Thoracic aorta (tissue), 2 donors: Measurements from ENCODE around the gene HNRNPA2B1. TPM values are rescaled to one million over a fixed set of nuclear protein-coding genes. Genes with fewer than 3 reads are reported as not detected.

Experiments used
- ATAC-seq: fragments of 150-250 bp; one replicate; pipeline ENCODE4 v1.8.0; 2017; ENCODE audit warnings: low read depth; ENCODE audit not compliant: insufficient number of reproducible peaks, low FRiP score
- DNase-seq: peaks from one replicate; pipeline ENCODE4 v3.0.0-alpha.2; 2020; ENCODE audit warnings: low spot score
- H3K27ac ChIP-seq, 2 donors: fragments of 200-600 bp; sonication (generic); 1 replicate in 1 of 2; 2 replicates in 1 of 2; pipeline ENCODE4 v1.5.1; 2016; ENCODE audit warnings: mild to moderate bottlenecking in 2 of 2, moderate library complexity in 2 of 2
- H3K27me3 ChIP-seq: fragments of 200-600 bp; sonication (generic); replicated peaks from 2 replicates; pipeline ENCODE4 v1.6.0; 2016; ENCODE audit warnings: mild to moderate bottlenecking; ENCODE audit not compliant: insufficient read depth
- H3K36me3 ChIP-seq: fragments of 200-600 bp; sonication (generic); one replicate; pipeline ENCODE4 v1.5.1; 2016
- H3K4me1 ChIP-seq, 2 donors: fragments of 200-600 bp; sonication (generic); 1 replicate in 1 of 2; 2 replicates in 1 of 2; pipeline versions ENCODE4 v1.5.1 to v1.6.0; 2016; ENCODE audit warnings: low read depth in 2 of 2, mild to moderate bottlenecking in 1 of 2; ENCODE audit not compliant: control insufficient read depth in 1 of 2
- H3K4me3 ChIP-seq: fragments of 200-600 bp; sonication (generic); 2 replicates; pipeline ENCODE4 v1.5.1; 2016; ENCODE audit warnings: mild to moderate bottlenecking
- H3K9me3 ChIP-seq: fragments of 200-600 bp; sonication (generic); 2 replicates; pipeline ENCODE4 v1.5.1; 2016
- CTCF ChIP-seq: fragments of 200-600 bp; sonication (generic); IDR thresholded peaks from one replicate; pipeline ENCODE4 v1.5.1; 2019; ENCODE audit warnings: antibody characterized with exemption
- total RNA-seq, 2 donors: library from RNA; depleted of rRNA; stranded (reverse); fragments of >200 nt; gene quantifications; one replicate each; pipeline versions ENCODE4 v1.1.0 to v1.2.3, GENCODE V29; 2016

Gene HNRNPA2B1
- total RNA-seq, 2 donors from 2014 or later: 142 to 204 TPM

GRCh38 chr7:26201247-26202018 is 887 bp upstream of the HNRNPA2B1 start, which contains the start of gene CBX3:
TSS of gene CBX3 (plus strand) at chr7:26201745. CDS start at chr7:26202999, 1,254 bp downstream.
- no peaks in the 10 kb centered on the region for H3K27me3 ChIP-seq
- peak; percentile 34 for DNase-seq
- H3K4me1 ChIP-seq: peaks cover 36 to 41% of the 10 kb centered on the region in 2 donors
- peak within 1 kb of the TSS; percentile 100 for H3K27ac ChIP-seq
- H3K36me3 ChIP-seq: peaks cover 9% of the 10 kb centered on the region
- peak within 1 kb of the TSS; percentile 98 for H3K4me3 ChIP-seq
- H3K9me3 ChIP-seq: no peaks in the 10 kb centered on the region
- no peak for TF ChIP-seq CTCF
- peak; percentile 58 for ATAC-seq

GRCh38 chr7:26200038-26200443 is 505 bp downstream of the HNRNPA2B1 start:
- Histone ChIP-seq H3K4me3 (peak overlapping the region; percentile 98), H3K27ac (peak overlapping the region; percentile 100), H3K9me3 (no peaks in the 10 kb centered on the region), H3K27me3 (no peaks in the 10 kb centered on the region), H3K4me1 (peaks cover 48 to 49% of the 10 kb centered on the region in 2 donors), H3K36me3 (peaks cover 22% of the 10 kb centered on the region)
- no peak for TF ChIP-seq CTCF
- DNase-seq (no peak), ATAC-seq (no peak)

GRCh38 chr7:26199301-26200037 is 1.1 kb downstream of the HNRNPA2B1 start:
- peak overlapping the region; percentile 98 for H3K4me3 ChIP-seq
- DNase-seq (no peak), ATAC-seq (no peak)
- H3K4me1 ChIP-seq: peaks cover 47 to 49% of the 10 kb centered on the region in 2 donors
- peak overlapping the region; percentile 100 for H3K27ac ChIP-seq
- peaks cover 26% of the 10 kb centered on the region for H3K36me3 ChIP-seq
- no peaks in the 10 kb centered on the region for H3K27me3 ChIP-seq
- no peak for TF ChIP-seq CTCF
- no peaks in the 10 kb centered on the region for H3K9me3 ChIP-seq

- Histone ChIP-seq H3K36me3 (peaks cover 32% of the 10 kb centered on the region), H3K4me1 (peaks cover 47 to 51% of the 10 kb centered on the region in 2 donors), H3K27me3 (no peaks in the 10 kb centered on the region), H3K4me3 (peak overlapping the region; percentile 98), H3K9me3 (no peaks in the 10 kb centered on the region), H3K27ac (peak overlapping the region in 1 of 2 donors; percentile 100)
- no peak for DNase-seq
- ATAC-seq: no peak
- TF ChIP-seq CTCF: no peak
Measured at GRCh38 chr7:26198781-26199169, 1.8 kb downstream of the HNRNPA2B1 start.

DNA sequence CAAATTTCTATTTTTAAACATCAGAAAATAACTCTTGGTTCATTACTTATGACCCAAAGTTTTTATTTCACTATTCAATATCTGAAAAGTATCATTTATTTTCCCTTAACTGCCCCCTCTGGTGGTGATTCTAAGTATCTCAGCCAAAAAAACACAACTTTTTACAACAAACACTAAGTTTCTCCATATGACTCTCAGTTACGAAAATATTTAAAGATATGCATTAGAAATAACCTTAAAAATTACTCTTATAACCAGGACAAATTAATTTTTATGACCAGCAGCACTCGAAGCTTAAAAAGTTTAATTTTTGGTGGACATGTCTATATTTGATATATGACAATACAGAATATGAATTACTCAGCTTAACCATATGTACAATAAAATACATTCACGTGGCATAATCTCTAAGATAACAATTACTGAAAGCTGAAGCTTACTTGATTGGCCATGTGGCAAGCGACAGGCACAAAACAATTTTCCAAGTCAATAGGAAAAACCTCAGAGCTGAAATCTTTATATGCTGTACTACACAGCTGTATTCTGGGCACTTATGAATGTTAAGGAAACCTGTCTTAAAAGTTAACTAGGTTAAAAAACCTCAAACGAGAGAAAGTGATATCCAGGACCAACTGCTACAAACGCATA is 2.3 kb downstream of the HNRNPA2B1 start:
- TF ChIP-seq CTCF: peak; percentile 76
- H3K27me3 ChIP-seq: no peaks in the 10 kb centered on the region
- H3K4me1 ChIP-seq: peaks cover 47 to 51% of the 10 kb centered on the region in 2 donors
- DNase-seq (no peak), ATAC-seq (no peak)
- no peaks in the 10 kb centered on the region for H3K9me3 ChIP-seq
- peak overlapping the region in 1 of 2 donors; percentile 100 for H3K27ac ChIP-seq
- H3K36me3 ChIP-seq: peaks cover 38% of the 10 kb centered on the region
- peak overlapping the region; percentile 98 for H3K4me3 ChIP-seq
